Calu3 (cell line): Measurements from ENCODE around the gene PAX7. TPM values are rescaled to one million over a fixed set of nuclear protein-coding genes. Genes with fewer than 3 reads are reported as not detected.

ENCODE experiments used
- BruUV-seq: library from RNA; stranded (reverse); fragments of 400-500 nt; replicated peaks from 2 replicates; lab custom pipeline; 2021; lab: Mats Ljungman, UMichigan
- CTCF ChIA-PET: fragments of 300-600 bp; sonication (Branson Sonifier 250); formaldehyde crosslinking; loops from one replicate; lab custom pipeline; 2022; ENCODE audit warnings: antibody characterized with exemption; lab: Charles Lee
- DNase-seq: peaks from one replicate; pipeline ENCODE4 v3.0.0; 2022
- H3K27ac Mint-ChIP-seq: one replicate; pipeline ENCODE4 v1.8.0; 2022; ENCODE audit warnings: mixed read lengths; ENCODE audit not compliant: unreplicated experiment
- H3K27me3 Mint-ChIP-seq: one replicate; pipeline ENCODE4 v1.8.0; 2022; ENCODE audit warnings: mixed read lengths; ENCODE audit not compliant: unreplicated experiment
- H3K36me3 Mint-ChIP-seq: one replicate; pipeline ENCODE4 v1.8.0; 2022; ENCODE audit warnings: mild to moderate bottlenecking, moderate library complexity, mixed read lengths; ENCODE audit not compliant: insufficient read depth, unreplicated experiment
- H3K4me1 Mint-ChIP-seq: one replicate; pipeline ENCODE4 v1.8.0; 2022; ENCODE audit warnings: mild to moderate bottlenecking, low read depth, mixed read lengths; ENCODE audit not compliant: unreplicated experiment
- H3K4me3 Mint-ChIP-seq: one replicate; pipeline ENCODE4 v1.8.0; 2022; ENCODE audit warnings: mild to moderate bottlenecking, low read depth, moderate library complexity, mixed read lengths; ENCODE audit not compliant: unreplicated experiment
- H3K9me3 Mint-ChIP-seq: one replicate; pipeline ENCODE4 v1.8.0; 2022; ENCODE audit warnings: low read depth, mixed read lengths; ENCODE audit not compliant: unreplicated experiment
- intact Hi-C: fragments of 100-400 bp; cut with micrococcal nuclease; formaldehyde crosslinking; loops from one replicate; pipeline ENCODE4 v1.10.0; 2022; ENCODE audit not compliant: unreplicated experiment
- total RNA-seq: library from RNA; stranded (reverse); gene quantifications from 2 replicates; pipeline ENCODE4 v1.2.3, GENCODE V29; 2022
- TF ChIP-seq, protein P1 (sequence below): fragments of 200-600 bp; IDR thresholded peaks from one replicate; pipeline ENCODE4 v1.8.0; 2022; ENCODE audit warnings: antibody characterized with exemption; ENCODE audit not compliant: unreplicated experiment

Gene PAX7
- total RNA-seq, 1 experiment from 2014 or later = not detected

- TF ChIP-seq, protein P1, sequence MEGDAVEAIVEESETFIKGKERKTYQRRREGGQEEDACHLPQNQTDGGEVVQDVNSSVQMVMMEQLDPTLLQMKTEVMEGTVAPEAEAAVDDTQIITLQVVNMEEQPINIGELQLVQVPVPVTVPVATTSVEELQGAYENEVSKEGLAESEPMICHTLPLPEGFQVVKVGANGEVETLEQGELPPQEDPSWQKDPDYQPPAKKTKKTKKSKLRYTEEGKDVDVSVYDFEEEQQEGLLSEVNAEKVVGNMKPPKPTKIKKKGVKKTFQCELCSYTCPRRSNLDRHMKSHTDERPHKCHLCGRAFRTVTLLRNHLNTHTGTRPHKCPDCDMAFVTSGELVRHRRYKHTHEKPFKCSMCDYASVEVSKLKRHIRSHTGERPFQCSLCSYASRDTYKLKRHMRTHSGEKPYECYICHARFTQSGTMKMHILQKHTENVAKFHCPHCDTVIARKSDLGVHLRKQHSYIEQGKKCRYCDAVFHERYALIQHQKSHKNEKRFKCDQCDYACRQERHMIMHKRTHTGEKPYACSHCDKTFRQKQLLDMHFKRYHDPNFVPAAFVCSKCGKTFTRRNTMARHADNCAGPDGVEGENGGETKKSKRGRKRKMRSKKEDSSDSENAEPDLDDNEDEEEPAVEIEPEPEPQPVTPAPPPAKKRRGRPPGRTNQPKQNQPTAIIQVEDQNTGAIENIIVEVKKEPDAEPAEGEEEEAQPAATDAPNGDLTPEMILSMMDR = no peak
- Mint-ChIP-seq H3K27me3 (peaks cover 92% of the 10 kb centered on the region), H3K4me1 (no peaks in the 10 kb centered on the region), H3K4me3 (no peak overlapping the region), H3K9me3 (no peaks in the 10 kb centered on the region), H3K27ac (no peak overlapping the region), H3K36me3 (no peaks in the 10 kb centered on the region)
- intact Hi-C loops = no loop called here
- no TSS peak for BruUV-seq
- DNase-seq = no peak
- CTCF ChIA-PET = no interaction called here
Observed at GRCh38 chr1:18723701-18724411, 93.2 kb downstream of the PAX7 start.

- H3K9me3 Mint-ChIP-seq = no peaks in the 10 kb centered on the region
- no peak overlapping the region for H3K27ac Mint-ChIP-seq
- CTCF ChIA-PET = no interaction called here
- no peaks in the 10 kb centered on the region for H3K4me1 Mint-ChIP-seq
- H3K27me3 Mint-ChIP-seq = peaks cover 92% of the 10 kb centered on the region
- no peak overlapping the region for H3K4me3 Mint-ChIP-seq
- no peaks in the 10 kb centered on the region for H3K36me3 Mint-ChIP-seq
- intact Hi-C loops = no loop called here
- TF ChIP-seq, protein P1 = no peak
- no TSS peak for BruUV-seq
- no peak for DNase-seq
Observed at GRCh38 chr1:18724801-18725200, 94.2 kb downstream of the PAX7 start.

DNA sequence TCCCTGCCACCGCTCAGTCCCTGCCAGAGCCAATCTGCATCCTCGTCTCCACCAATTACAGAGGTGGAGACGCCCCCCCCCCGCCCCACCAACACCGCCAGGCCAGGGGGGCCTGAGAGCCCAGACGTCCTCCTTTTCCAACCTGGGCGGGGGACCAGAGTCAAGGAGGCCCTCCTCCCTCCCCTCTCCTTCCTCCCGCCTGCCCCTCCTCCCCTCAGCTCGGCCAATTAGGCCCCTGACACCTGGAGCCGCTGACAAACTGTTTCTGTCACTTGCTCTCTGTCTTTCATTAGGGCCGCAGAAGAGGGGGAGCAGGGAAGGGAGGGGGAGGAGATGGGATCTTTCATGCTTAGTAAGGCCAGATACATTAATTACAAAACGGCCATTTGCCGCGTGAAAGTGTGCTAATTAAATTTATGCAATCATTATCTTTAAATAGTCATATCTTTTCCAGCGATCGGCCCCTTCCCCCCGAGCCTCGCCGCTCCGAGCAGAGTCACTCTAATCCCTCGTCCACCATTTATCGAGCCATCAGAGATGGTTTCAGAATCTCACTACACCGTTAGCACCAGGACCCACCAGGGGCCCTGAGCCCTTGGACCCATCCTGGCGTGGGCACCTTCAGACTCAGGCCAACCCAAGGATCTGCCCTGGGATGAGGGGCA lies 94.7 kb downstream of the PAX7 start:
- TF ChIP-seq, protein P1 = no peak
- Mint-ChIP-seq H3K9me3 (no peaks in the 10 kb centered on the region), H3K27ac (no peak overlapping the region), H3K36me3 (no peaks in the 10 kb centered on the region), H3K27me3 (peaks cover 92% of the 10 kb centered on the region), H3K4me3 (no peak overlapping the region), H3K4me1 (no peaks in the 10 kb centered on the region)
- no peak for DNase-seq
- intact Hi-C loops = no loop called here
- CTCF ChIA-PET = no interaction called here
- no TSS peak for BruUV-seq

DNA sequence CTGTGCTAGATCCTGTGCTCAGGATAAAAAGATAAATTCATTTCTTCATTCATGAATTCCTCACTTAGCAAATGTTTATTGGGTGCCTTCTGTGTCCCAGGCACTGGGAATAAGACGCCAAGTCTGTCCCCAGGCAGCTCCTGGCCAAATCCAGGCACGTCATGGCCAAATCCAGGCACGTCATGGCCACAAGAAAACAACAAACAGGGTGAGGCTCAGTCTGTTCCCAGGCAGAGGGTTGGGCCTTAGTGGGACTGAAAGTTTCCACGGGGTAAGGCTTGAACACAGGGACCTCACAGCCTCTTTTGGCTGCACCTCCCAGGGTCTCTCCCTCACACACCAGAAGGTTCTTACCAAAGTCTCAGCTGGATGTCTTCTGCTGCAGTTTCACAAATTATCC lies 95.7 kb downstream of the PAX7 start:
- Mint-ChIP-seq H3K36me3 (no peaks in the 10 kb centered on the region), H3K27me3 (peaks cover 92% of the 10 kb centered on the region), H3K4me1 (no peaks in the 10 kb centered on the region), H3K27ac (no peak overlapping the region), H3K9me3 (no peaks in the 10 kb centered on the region), H3K4me3 (no peak overlapping the region)
- intact Hi-C loops = no loop called here
- TF ChIP-seq, protein P1 = no peak
- no peak for DNase-seq
- CTCF ChIA-PET = no interaction called here
- no TSS peak for BruUV-seq
